Measurements from ENCODE around the gene CRMP1.

- no peak for TF ChIP-seq CTCF (IDR thresholded peaks at IDR 0.05)
- no peak for TF ChIP-seq POLR2A (IDR thresholded peaks at IDR 0.05)
These were observed 53.6 kb downstream of the CRMP1 start for GRCh38 chr4:5839332-5839731.
